Fibroblast of skin of right quadriceps (primary cell): Measurements from ENCODE around the gene SERP1.
A peak's percentile ranks its signal among the peaks of the same experiment; 100 is the strongest.
"Not testable (repeated sequence)": the region's sequence is repeated elsewhere in the genome, so short reads cannot be mapped to it uniquely, and the experiment has no call there.

Experiments used
- DNase-seq: peaks from one replicate; pipeline ENCODE4 v3.0.0-alpha.2; 2013

SERP1 gene

DNA sequence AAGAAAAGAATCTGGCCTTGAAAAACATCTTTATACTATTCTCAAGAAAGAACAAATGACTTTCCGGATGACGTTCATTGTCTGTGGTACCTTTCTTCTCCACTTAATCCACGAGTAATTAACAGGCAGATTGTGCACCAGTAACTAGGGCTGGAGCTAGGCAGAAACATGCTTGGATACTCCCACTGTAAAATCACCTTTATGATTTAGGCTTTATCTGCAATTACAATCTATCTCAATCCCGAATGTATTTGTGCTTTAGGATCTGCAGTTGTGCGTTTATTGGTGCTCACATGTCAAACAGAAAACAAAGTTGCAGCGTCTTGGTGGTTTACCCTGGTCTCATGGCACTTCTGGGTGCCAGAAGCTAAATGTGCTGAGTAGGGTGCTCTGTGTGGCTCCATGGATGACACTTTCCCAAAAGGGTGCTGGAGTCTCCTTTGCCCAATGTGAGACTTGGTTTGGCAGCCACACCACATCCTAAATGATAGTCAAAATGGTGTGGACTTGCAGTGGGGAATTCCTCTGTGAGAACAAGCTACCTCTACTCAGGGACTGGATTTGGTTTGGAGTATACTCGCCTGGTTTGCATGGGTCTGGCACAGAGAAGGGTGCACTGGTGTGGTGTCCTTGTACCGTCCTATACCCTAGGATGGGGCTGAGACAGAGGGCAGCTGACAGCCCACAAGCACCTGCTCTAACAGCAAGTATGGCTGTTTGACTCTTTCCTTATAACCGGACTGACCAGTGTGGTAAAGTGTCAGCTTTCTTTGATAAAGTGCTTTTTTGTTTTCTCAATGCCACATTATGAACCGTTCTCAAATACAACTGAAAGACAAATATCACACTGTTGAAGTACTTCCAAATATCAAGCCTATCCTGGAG lies 7.7 kb downstream of the SERP1 start:
- DNase-seq, result no peak

DNA sequence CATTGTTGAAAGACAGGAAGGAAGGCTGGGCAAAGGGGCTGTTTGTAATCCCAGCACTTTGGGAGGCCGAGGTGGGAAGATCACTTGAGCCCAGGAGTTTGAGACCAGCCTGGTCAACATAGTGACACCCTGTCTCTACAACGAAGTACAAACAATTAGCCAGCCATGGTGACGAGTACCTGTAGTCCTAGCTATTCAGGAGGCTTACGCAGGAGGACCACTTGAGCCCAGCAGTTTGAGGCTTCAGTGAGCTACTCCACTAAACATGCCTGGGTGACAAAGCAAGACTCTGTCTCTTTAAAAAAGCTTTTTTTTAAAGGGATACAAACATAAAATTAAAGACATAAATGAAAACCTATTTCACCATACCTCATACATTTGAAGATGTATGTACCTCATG lies 11.1 kb downstream of the SERP1 start:
- DNase-seq, result no peak

DNA sequence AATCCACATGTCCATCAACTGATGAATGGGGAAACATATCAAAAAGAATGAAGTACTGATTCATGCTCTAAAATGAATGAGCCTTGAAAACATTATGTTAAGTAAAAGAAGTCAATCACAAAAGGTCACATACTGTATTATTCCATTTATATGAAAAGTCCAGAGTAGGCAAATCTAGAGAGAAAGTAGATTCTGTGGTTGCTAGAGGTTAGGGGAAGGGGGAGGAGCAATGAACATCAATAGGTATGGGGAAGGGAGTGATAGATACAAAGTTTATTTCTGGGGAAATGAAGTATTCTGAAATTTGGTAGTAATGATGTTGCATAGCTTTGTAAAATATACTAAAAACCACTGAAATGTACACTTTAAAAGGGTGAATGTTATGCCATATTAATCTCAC lies 14.5 kb downstream of the SERP1 start:
- DNase-seq, result no peak

DNA sequence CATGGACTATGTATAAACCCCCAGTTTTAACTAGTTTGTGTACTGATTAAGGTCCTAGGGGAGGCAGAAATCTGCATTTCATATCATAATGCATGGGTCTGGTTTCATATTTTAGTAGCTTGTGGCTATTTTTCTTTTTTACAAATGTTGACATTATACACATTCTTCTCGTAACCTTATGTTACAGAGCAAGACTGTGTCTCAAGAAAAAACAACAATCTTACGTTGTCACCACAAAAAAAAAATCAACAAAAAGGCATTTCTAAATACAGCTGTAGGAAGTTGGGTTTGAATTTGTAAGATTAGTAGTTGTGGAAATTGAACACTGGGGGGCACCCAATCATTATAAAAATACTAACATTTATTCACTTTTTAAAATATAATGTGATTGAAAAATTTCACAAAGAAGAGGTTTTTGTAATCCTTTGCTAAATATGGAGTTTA lies 17.9 kb downstream of the SERP1 start:
- DNase-seq, result peak; percentile 17

DNA sequence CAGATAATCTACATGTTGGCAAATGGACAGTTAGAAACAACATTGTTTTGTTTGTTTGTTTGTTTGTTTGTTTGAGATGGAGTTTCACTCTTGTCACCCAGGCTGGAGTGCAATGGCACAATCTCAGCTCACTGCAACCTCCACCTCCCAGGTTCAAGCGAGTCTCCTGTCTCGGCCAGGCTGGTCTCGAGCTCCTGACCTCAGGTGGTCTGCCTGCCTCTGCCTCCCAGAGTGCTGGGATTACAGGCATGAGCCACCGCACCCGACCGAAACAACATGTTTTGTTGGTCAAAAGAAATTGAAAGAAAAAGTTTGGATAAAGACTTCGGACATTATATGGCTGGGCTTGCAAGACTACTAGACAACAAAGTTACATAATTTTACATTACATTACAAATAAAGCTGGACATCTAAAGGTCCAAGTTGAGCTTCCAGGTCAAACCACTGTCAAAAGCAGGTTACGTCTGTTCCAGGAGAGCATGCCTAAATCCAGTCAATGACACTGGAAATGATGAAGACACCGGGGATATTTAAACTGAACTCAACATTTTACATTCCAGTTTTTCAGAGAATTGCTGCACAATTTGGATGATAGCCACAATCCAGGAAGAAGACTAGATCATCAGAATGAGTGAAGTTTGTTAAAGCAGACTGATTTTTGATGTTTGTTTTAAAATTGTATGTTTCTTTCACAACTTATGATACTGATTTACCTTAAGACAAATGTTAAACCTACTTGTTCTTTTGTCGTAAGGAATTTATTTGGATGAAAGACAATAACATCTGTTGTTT lies 18.6 kb downstream of the SERP1 start:
- no peak for DNase-seq

DNA sequence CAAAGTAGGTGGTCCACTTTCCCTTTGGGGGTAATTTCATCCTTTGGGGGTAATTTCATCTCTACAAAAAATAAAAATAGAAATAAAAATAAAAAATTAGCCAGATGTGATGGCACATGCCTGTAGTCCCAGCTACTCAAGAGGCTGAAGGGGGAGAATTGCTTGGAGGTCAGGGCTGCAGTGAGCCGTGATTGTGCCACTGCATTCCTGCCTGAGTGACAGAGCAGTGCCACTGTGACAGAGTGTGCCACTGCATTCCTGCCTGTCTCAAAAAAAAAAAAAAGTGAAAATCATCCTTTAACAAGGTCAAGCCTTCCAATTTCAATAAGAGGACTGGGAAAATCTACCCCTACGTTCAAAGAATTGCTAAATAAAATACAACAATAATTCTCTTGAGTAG lies 22.8 kb downstream of the SERP1 start:
- no peak for DNase-seq

DNA sequence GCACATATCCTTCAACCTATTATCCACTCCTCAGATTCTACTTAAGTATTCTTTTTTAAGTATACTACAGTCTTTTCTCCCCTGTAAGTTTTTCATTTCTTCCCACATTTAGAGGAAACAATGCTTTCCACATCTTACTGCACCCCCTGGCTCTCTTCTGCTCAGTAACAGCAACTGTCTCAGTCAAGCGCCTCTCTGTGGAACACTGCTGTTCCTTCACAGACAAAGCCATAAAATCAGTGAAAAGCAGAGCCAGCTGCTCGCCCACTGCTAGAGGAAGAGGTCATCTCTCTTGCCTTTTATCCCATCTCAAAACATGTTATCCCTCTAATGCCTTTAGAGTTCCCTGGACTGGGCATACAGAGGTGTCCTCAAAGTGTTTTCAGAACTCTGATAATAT lies 24.8 kb downstream of the SERP1 start:
- no peak for DNase-seq

DNA sequence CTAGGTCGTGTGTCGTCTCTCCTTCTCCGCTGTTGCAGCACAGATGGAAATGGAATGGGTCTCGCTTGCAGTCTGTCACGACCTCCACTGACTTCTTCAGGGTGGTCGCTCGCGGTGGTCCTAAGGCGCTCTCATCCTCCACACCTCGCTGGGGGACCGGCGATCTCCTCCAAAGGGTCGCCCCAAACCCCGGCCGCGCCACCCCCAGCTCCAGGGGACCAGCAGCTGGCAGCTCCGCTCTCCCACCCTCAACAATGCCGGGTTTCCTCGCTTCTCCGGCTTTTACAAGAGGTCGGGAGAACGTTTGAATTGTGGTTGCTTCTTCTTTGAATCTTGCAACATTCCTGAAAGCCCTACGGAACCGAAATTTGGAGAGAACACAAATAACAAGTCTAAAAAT lies 25.9 kb downstream of the SERP1 start:
- no peak for DNase-seq

DNA sequence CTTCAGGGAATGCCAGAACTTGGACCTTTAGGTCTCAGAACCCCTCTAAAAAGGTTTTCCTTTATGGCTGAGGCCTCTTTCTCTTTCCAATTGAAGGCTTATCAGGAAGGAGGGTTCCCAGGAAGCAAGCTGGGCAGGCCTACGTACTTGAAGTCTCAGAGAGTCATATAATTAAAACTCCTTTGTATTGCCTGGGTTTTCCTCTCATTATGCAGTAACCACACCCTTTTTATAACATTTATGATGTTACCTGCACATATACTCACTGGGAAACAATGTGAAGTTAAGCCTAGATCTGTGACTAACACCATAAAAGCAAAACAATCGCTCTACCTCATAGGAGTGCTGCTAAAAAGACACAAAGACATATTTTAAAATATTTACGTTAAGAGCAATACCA lies 27.3 kb downstream of the SERP1 start:
- no peak for DNase-seq

DNA sequence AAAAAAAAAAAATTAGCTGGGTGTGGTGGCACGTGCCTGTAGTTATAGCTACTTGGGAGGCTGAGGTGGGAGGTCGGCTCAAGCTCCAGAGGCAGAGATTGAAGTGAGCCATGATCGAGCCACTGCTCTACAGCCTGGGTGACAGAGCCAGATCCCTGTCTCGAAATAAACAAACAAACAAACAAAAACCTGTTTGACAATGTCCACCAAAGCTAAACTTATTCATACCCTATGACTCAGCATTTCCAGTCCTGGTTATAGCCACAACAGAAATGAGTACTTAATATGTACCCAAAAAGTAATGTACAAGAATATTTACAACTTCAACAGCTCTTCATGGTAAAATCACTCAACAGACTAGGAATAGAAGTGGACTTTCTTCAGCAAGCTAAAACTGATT lies 31.1 kb downstream of the SERP1 start:
- DNase-seq, result no peak

DNA sequence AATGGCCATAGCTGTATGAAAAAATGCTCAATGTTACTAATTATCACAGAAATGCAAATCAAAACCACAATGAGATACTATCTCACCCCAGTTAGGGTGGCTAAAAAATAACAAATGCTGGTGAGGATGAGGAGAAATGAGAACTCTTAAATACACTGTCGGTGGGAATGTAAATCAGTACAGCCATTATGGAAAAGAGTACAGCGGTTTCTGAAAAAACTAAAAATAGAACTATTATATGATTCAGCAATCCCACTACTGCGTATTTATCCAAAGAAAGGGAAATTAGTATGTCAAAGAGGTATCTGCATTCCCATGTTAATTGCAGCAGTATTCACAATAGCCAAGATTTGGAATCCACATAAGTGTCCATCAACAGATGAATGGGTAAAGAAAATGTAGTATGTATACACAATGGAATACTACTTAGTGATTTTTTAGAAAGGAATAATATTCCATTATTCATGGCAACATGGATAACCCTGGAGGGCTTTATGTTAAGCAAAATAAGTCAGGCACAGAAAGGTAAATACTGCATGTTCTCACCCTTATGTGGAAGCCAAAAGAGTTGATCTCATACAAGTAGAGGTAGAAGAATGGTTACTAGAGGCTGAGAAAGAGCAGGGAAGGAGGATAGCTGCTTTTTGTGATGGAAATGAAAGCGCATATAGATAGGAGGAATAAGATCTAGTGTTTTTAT lies 35.0 kb downstream of the SERP1 start:
- DNase-seq, result peak; percentile 62

DNA sequence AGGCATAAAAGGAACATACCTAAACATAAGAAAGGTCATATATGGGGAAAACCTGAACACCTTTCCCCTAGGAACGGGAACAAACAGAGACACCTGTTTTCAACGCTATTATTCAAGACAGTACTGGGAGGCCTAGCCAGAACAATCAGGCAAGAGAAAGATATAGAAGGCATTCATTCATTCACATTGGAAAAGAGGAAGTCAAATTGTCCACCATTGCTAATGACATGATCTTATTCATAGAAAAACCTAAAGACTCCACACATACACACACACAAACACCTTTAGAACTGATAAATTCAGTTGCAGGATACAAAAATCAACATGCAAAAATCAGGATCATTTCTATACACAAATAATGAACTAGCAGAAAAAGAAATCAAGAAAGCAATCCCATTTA lies 36.5 kb downstream of the SERP1 start:
- DNase-seq, result no peak

DNA sequence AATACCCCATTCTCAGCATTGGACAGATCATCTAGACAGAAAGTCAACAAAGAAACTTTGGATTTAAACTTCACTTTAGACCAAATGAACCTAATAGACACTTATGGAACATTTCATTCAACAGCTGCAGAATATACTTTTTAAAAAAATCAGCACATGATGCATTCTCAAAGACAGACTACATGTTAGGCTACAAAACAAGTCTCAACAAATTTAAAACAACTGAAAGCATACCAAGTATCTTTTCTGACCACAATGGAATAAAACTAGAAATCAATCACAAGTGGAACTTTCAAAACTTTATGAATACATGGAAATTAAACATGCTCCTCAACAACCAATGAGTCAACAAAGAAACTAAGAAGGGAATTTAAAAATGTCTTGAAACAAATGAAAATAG lies 37.9 kb downstream of the SERP1 start:
- DNase-seq, result no peak

DNA sequence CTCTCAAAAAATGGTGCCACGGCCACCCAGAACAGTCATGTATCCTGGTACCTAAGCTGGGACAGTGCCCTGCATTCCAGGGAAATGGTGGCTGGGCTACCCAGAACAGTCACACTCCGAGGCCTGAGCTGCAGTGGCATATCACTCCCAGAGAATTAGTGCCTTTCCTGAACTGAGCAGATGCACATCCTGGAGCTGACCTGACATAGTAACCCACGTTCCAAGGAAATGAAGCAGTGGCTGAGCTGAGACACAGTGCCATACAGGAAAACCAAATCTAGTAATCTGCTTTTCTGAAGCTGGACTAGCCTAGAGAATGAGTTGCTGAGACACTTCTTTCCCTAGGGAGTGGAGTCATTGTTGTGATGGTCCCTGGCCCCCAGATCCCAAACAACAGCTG lies 41.8 kb downstream of the SERP1 start:
- DNase-seq, result no peak

DNA sequence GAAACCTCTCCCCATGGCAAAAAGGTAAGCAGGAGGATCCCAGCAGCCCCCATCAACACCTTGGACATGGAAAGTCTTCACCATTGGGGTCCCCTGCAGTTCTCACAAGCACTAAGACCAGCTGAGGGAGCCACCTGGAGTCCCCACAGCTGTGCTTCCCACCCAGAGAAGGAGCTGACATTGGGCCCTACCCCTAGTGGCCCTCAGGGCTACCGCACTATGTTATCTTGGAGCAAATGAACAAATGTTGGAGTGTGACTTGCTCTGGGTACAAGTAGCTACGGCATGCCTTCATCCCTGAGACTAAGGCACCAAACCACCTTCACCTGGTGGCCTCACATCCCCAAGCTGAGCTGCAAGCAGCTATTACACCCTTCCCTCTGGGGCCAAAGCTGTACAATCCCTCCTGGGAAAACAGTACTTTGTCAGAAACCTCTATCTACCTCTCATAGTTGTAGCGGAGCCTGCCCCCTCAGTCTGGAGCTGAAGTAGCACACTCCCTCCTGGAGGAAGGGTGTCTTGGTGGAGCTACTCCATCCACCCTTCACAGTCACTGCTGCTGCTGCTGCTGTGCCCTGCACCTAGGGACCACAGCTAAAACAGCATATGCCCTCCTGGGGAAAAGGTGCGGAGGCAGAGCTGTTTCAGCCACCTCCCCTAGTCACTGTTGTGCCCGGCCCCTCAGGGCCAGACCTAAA lies 42.7 kb downstream of the SERP1 start:
- DNase-seq, result no peak

DNA sequence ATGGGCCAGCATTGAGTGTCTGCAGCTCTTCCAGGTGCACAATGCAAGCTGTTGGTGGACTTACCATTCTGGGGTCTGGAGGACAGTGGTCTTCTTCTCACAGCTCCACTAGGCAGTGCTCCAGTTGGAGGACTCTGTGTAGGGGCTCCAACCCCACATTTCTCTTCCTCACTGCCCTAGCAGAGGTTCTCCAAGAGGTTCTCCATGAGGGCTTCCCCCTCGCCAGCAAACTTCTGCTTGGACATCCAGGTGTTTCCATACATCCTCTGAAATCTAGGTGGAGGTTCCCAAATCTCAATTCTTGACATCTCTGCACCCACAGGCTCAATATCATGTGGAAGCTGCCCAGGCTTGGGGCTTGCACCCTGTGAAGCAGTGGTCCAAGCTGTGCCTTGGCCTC lies 45.3 kb downstream of the SERP1 start:
- not testable (repeated sequence) for DNase-seq

DNA sequence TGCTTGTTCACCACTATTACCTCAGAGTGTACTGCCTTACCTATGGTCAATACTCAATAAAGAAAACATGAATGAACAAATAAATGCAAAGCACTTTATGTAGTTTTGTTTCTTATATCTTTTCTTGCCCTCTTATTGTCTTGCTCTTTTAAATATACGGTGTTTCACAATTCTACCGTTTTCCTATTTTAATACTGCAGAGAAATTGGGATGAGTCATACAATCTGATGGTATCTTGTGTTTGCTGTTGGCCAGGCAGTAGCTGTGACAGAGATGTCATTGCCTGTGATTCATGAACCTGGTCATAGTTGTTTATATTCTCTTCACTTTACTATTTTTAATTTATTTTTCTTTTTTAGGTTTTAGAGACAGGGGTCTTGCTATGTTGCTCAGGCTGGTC lies 48.3 kb downstream of the SERP1 start:
- peak; percentile 53 for DNase-seq

DNA sequence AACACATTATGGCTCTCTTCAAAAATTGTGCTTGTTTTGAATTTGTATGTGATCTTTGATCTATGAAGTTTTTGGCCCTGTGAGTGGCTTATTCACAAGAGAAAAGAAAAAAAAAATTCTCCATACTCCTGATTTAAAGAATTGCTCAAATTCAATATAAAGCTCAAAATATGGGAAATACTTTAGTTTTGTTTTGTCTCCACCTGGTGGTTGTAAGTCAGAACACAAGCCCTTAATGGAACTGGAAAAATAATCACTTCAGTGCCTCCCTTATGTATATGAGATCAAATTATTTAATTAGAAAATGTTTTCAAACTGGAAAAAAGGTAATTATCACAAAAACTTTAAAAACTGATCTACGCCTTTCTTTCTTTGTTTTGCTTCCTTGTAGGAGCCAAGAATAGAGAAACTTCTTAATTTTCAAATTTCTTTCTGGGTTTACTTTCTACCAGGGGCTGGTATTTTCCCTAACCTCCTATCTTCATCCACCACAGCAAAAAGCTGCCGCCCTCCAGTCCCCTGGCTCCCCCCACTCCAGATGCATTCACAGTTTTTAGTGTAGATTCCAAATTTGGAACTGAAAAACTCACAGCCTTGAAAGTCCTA lies 50.6 kb downstream of the SERP1 start:
- DNase-seq, result peak; percentile 63

DNA sequence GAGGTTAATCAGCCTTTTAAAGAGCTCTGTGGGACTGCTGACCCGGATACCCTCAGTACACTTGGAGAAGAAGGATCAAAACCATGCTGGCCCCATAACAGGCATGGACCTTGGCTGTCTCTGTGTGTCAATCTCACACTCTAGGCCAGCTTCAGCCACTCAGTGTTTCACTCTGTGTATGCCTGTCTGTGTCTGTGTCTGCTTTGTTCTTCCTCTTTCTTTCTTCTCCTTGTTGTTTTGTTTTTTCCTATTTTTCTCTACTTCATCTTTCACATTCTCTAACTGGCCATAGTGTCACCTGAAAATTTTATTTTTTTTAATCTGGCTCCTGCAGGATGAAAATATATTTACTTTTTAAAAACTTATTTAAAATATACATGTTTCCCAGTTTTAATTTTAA lies 51.1 kb downstream of the SERP1 start:
- DNase-seq, result no peak

DNA sequence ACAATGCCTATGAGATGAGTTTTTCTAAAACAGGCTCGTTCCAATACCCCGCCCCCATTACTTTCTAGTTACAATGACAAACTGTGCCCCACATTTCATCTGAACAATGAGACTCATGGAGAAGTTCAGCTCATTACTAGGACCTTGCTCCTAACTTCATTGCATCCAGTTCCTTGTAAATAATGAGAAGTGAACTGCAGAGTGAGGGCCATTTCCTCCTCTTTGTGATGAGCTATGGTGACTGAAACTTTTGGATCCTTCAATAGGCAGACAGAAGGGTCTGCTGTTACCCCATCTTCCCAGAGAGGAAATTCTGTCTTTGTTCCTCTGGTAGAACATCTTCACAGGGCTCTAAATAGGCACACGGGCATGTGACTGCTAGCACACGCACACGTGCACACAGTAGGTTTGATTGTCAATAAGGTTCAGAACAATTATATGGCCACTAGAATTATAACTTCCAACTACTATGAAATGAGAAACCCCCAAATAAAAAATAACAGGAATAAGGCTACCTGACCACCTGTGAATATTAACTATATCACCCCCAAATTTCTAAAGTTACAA lies 51.8 kb downstream of the SERP1 start:
- no peak for DNase-seq
